DMS53 (cell line): ENCODE data around the gene RSPH10B.
"Not testable (repeated sequence)": the region's sequence is repeated elsewhere in the genome, so short reads cannot be mapped to it uniquely, and the experiment has no call there.

Source experiments
- DNase-seq: peaks from one replicate; lab custom pipeline; 2025; lab: John Stamatoyannopoulos, UW

RSPH10B gene

GRCh38 chr7:5970347-5970911 lies at the start of gene RSPH10B:
TSS of gene RSPH10B (minus strand) at chr7:5970689. CDS start at chr7:5967116, 3,573 bp downstream.
- DNase-seq = not testable (repeated sequence)

GRCh38 chr7:6016653-6016966 lies 46.1 kb upstream of the RSPH10B start:
- no peak for DNase-seq

GRCh38 chr7:6015917-6016652 lies 45.6 kb upstream of the RSPH10B start:
- peak; percentile 84 for DNase-seq

DNA sequence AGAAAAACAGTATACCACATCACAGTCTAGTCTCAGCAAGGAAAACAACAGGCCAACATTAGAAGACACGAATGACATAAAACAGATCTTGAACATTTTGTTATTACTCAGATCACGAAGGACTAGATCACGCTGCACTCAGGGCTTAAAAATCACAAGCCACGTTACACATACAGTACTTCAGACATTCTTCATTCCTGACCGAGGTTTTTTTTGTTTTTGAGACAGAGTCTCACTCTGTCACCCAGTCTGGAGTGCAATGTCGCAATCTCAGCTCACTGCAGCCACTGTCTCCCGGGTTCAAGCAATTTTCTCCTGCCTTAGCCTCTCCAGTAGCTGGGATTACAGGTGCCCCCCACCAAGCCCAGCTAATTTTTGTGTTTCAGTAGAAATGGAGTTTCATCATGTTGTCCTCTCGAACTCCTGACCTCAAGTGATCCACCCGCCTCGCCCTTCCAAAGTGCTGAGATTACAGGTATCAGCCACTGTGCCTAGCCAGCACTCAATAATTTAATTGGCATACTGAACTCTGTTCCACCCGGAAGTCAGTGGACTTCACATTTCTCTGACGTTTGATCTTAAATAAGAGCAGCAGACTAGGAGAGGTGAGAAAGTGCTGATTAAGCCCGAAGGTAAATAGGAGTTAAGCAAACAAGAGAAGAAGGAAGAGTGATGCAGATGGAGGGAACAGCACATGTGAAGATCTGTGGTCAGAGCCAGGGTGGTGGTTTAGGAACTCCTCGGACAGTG lies 42.0 kb upstream of the RSPH10B start:
- peak; percentile 91 for DNase-seq

GRCh38 chr7:6011541-6011940 lies 41.1 kb upstream of the RSPH10B start:
- DNase-seq = no peak

DNA sequence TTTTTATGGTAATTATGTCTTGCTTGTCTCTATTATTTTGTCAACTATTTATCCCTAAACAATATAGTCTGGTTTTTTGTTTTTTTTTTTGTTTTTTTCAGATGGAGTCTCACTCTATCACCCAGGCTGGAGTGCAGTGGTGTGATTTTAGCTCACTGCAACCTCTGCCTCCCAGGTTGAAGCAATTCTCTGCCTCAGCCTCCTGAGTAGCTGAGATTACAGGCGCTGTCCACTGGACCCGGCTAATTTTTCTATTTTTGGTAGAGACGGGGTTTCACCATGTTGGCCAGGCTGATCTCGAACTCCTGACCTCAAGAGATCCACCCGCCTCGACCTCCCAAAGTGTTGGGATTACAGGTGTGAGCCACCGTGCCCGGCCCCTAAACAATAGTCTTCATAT lies 39.9 kb upstream of the RSPH10B start:
- not testable (repeated sequence) for DNase-seq

GRCh38 chr7:6008668-6009611 lies 38.5 kb upstream of the RSPH10B start, which contains the start of the genes AIMP2 and PMS2:
TSS of gene AIMP2 (plus strand) at chr7:6009272. CDS start at chr7:6009364, 92 bp downstream.
TSS of gene PMS2 (minus strand) at chr7:6009049. CDS start at chr7:6009019, 30 bp downstream.
- peak; percentile 100 for DNase-seq

DNA sequence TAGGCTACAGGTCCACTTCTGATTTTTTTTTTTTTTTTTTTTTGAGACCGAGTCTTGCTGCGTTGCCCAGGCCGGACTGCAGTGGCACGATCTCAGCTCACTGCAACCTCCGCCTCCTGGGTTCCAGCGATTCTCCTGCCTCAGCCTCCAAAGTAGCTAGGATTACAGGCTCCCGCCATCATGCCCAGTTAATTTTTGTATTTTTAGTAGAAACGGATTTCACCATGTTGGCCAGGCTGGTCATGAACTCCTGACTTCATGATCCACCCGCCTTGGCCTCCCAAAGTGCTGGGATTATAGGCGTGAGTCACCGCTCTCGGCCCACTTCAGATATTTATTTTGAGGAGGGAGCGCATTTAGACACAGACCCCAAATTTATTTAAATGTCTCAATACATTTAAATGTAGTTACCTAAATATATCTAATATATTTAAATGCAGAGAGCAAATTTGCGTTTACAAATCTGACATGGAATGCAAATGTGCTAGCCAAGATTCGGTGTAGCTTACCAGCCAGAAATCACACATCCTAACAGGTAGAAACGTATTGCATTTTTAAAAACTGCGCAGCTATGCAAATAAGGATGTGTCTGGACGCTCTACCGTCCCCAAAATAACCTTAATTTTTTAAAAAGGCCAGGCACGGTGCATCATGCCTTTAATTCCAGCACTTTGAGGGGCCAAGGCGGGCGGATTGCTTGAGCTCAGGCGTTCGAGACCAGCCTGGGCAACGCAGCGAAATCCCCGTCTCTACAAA lies 37.5 kb upstream of the RSPH10B start:
- DNase-seq = peak; percentile 40

DNA sequence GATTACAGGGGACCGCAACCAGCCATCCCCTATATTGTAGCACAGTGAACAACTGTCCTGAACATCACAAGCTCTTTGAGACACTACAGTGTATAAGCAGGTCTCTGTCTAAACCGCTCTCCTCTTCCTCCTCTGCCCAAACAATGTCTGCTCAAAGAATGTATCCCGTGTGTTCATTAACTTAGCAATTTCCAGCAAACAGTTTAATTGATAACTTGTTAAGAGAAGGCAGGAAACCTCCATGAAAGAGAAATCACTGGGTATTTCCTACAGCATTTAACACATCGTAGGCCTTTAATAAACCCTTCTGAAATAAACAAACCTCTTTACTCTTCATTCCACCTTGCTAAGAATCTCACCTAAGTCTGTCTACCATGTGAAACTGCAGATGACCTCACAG lies 36.9 kb upstream of the RSPH10B start:
- no peak for DNase-seq

- DNase-seq = peak; percentile 92
Observed at GRCh38 chr7:5997210-5997808, 26.8 kb upstream of the RSPH10B start.

DNA sequence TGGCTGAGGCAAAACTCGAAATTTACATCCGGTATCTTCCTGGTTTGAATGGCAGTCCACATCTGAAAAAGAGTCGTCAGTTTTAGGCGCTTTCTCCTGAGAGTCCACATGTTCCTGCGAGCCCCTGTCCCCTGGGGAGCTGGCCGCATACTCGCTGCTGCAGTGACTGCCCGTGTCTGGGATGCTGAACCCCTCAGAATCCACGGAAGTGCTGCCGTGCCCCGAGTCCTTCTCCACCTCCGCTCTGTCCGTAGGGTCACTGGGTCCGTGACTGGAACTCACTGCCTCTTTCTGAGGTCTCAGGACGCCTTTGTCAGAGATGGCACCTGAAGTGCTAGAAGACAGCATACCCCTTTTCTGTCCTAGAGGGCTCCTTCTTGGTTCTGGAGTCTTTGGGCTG lies 16.6 kb upstream of the RSPH10B start:
- DNase-seq = not testable (repeated sequence)

DNA sequence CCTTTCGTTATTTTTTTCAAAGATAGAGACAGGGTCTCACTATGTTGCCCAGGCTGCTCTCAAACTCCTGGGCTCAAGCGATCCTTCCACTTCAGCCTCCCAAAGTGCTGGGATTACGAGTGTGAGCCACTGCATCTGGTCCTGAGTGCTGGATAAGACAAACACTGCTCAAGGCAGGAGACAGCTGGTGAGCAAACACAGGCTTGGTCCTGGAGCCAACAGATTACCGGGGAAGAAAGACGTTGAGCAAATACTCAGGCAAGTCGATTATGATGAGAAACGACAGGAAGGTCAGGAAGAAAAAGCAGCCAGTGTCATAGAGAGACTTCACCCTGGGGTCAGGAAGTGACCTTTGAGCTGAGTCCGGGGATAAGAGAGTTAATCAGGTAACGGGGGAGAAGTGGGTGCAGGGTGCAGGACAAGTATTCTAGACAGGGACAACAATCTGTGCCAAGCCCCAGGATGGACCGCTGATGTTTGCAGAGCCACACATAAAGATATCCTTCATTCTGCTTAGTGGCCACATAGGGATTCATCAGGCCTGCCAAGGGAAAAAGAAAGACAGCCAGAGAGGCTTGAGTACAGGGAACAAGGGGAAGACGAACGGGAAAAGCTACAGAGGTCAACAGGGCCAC lies 9.3 kb upstream of the RSPH10B start:
- not testable (repeated sequence) for DNase-seq

DNA sequence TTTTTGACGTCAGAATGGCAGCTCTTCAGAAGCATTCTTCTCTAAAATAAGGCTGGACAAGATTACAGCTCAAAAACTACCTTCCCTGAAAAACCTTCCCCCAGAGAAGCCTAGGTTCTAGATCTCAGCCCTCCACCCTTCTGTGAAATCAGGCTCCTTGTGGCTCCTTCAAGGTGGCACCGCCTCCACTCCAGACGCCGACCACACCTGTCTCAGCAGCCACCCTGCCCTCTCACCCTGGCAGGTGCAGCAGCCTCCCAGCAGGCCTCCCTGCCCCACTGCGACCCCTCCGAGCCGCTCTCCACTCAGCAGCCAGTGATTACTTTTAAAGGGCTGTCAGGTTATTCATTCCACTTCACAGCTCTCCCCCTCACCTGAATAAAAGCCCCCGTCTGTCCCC lies 3.1 kb upstream of the RSPH10B start:
- DNase-seq = not testable (repeated sequence)

GRCh38 chr7:5963810-5964209 lies 6.7 kb downstream of the RSPH10B start:
- not testable (repeated sequence) for DNase-seq

DNA sequence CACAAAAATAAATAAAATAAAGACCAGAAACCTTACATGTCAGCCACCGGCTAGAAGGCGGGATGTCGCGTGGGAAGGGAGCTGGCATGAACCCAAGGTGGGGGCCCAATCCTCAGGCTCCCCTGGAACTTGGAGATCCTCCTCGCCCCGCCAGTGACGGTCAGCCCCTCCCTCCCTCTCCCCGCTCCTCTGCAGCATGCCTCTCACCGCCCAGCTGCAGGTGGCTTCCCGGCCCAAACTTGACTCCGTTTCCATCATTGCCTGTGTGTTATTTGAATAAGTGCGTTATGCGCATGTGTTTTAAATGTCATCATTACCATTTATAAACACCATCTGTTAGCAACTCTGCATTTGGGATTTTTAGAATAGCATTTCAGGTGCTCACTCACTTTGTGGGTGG lies 7.3 kb downstream of the RSPH10B start:
- DNase-seq = not testable (repeated sequence)

DNA sequence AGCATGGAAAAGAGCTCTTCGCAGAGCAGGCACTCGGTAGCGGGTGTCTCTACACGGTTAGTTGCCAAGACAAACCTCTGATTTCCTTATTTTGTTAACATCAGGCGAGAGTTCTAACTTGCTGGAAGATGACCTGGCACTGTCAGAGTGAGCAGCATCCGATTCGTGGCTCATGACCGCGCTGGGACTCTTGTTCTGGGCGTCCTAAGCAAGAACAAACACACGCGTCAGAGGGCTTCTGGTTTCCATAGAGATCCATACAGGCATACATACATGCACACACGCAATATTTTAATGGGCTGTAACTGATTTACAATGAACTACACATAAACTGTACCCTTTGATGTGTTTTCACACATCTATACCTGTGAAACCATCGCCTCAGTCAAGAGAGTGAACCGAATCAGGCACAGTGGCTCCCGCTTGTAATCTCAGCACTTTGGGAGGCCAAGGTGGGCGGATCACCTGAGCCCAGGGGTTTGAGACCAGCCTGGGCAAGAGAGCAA lies 35.5 kb downstream of the RSPH10B start:
- DNase-seq = not testable (repeated sequence)

- not testable (repeated sequence) for DNase-seq
Observed at GRCh38 chr7:5931905-5932644, 38.4 kb downstream of the RSPH10B start.

GRCh38 chr7:5931250-5931649 lies 39.2 kb downstream of the RSPH10B start:
- DNase-seq = not testable (repeated sequence)

GRCh38 chr7:5930290-5930689 lies 40.2 kb downstream of the RSPH10B start:
- DNase-seq = not testable (repeated sequence)
